H1 (cell line): ENCODE measurements around the gene APOL1. TPM values are rescaled to one million over a fixed set of nuclear protein-coding genes. Genes with fewer than 3 reads are reported as not detected.
"Not testable (repeated sequence)": the region's sequence is repeated elsewhere in the genome, so short reads cannot be mapped to it uniquely, and the experiment has no call there.

ENCODE experiments used
- CTCF ChIA-PET: fragments of 300-600 bp; sonication (Branson Sonifier 250); formaldehyde crosslinking; loops from one replicate; lab custom pipeline; 2021; ENCODE audit not compliant: partially characterized antibody; lab: Charles Lee
- POLR2A ChIA-PET: fragments of 300-600 bp; sonication (Branson Sonifier 250); formaldehyde crosslinking; loops from one replicate; lab custom pipeline; 2021; ENCODE audit warnings: inconsistent platforms; ENCODE audit not compliant: partially characterized antibody; lab: Charles Lee
- DNase-seq, 2 experiments: peaks; one replicate each; pipeline versions ENCODE4 v3.0.0 to v3.0.0-alpha.2; 2010 to 2022; ENCODE audit warnings: low spot score in 2 of 2, low read depth in 1 of 2, mixed read lengths in 1 of 2
- FAIRE-seq: peaks from 2 replicates; lab custom pipeline; 2011; peaks lifted over from hg19 to GRCh38; lab: Jason Lieb, UNC
- H2AFZ ChIP-seq: 2 replicates; pipeline ENCODE4 v1.8.1; 2012; ENCODE audit warnings: low read length, inconsistent platforms
- H2AK5ac ChIP-seq: 2 replicates; pipeline ENCODE4 v1.6.1; 2013; ENCODE audit warnings: low read depth, low read length
- H2BK120ac ChIP-seq: replicated peaks from 2 replicates; pipeline ENCODE3; 2013; ENCODE audit warnings: low read depth, low read length, inconsistent platforms
- H2BK12ac ChIP-seq: 2 replicates; pipeline ENCODE4 v1.6.1; 2013; ENCODE audit warnings: low read depth, low read length
- H2BK15ac ChIP-seq: 2 replicates; pipeline ENCODE4 v1.6.1; 2013; ENCODE audit warnings: low read length
- H2BK20ac ChIP-seq: 2 replicates; pipeline ENCODE4 v1.6.1; 2013; ENCODE audit warnings: low read length
- H2BK5ac ChIP-seq: 2 replicates; pipeline ENCODE4 v1.6.1; 2013; ENCODE audit warnings: low read depth, low read length
- H3K14ac ChIP-seq: 2 replicates; pipeline ENCODE4 v1.6.1; 2013; ENCODE audit warnings: inconsistent platforms; ENCODE audit not compliant: insufficient read length
- H3K18ac ChIP-seq: 2 replicates; pipeline ENCODE4 v1.6.1; 2013; ENCODE audit warnings: low read length; ENCODE audit errors: extremely low read depth
- H3K23ac ChIP-seq: 2 replicates; pipeline ENCODE4 v1.6.1; 2013; ENCODE audit warnings: inconsistent platforms; ENCODE audit not compliant: insufficient read length
- H3K23me2 ChIP-seq: 2 replicates; pipeline ENCODE4 v1.6.1; 2013; ENCODE audit warnings: low read depth, low read length
- H3K27ac ChIP-seq: 2 replicates; pipeline ENCODE4 v1.6.1; 2011; ENCODE audit warnings: low read depth, low read length, inconsistent platforms
- H3K27me3 ChIP-seq, 4 experiments: replicated peaks in 1 of 4; 1 replicate in 1 of 4; 2 replicates in 3 of 4; pipeline versions ENCODE4 v1.6.1 to v1.8.1; 2011 to 2013; ENCODE audit warnings: low read length in 3 of 4, mild to moderate bottlenecking in 3 of 4, inconsistent platforms in 2 of 4, mixed read lengths in 2 of 4, moderate library complexity in 1 of 4; ENCODE audit not compliant: control insufficient read depth in 3 of 4, insufficient read depth in 3 of 4; ENCODE audit errors: extremely low read depth in 1 of 4
- H3K36me3 ChIP-seq, 4 experiments: 2 replicates each; pipeline versions ENCODE4 v1.6.1 to v1.8.1; 2011 to 2013; ENCODE audit warnings: mild to moderate bottlenecking in 4 of 4, low read length in 3 of 4, moderate library complexity in 2 of 4, control low read depth in 1 of 4, inconsistent platforms in 1 of 4; ENCODE audit not compliant: insufficient read depth in 4 of 4, control insufficient read depth in 2 of 4
- H3K4ac ChIP-seq: replicated peaks from 2 replicates; pipeline ENCODE3; 2013; ENCODE audit warnings: low read length, low read depth, mixed read lengths, inconsistent platforms; ENCODE audit not compliant: insufficient read length
- H3K4me1 ChIP-seq, 4 experiments: replicated peaks in 1 of 4; 1 replicate in 1 of 4; 2 replicates in 3 of 4; pipeline versions ENCODE4 v1.6.1 to v1.8.1; 2011 to 2013; ENCODE audit warnings: low read length in 3 of 4, inconsistent platforms in 2 of 4, mixed read lengths in 1 of 4; ENCODE audit not compliant: insufficient read depth in 4 of 4, control insufficient read depth in 3 of 4
- H3K4me2 ChIP-seq, 2 experiments: 2 replicates each; pipeline versions ENCODE4 v1.6.1 to v1.8.1; 2011 to 2013; ENCODE audit warnings: low read depth in 2 of 2, low read length in 2 of 2, control low read depth in 1 of 2, inconsistent platforms in 1 of 2, mild to moderate bottlenecking in 1 of 2; ENCODE audit not compliant: insufficient read depth in 1 of 2
- H3K4me3 ChIP-seq, 4 experiments: fragments of 200-600, 300-600 bp in 1 of 4; sonication (generic), shearing (Covaris generic), sonication (Bioruptor Twin) in 1 of 4; 2 replicates each; pipeline versions ENCODE4 v1.5.1 to v1.8.1; 2011 to 2016; ENCODE audit warnings: low read length in 4 of 4, low read depth in 3 of 4, control low read depth in 2 of 4, inconsistent platforms in 2 of 4, mild to moderate bottlenecking in 2 of 4, mixed read lengths in 1 of 4, moderate library complexity in 1 of 4; ENCODE audit not compliant: insufficient read depth in 2 of 4; ENCODE audit errors: extremely low read depth in 1 of 4
- H3K56ac ChIP-seq: replicated peaks from 2 replicates; pipeline ENCODE3; 2013; ENCODE audit warnings: low read depth, mild to moderate bottlenecking, mixed read lengths, low read length, inconsistent platforms; ENCODE audit not compliant: insufficient read length
- H3K79me1 ChIP-seq: 2 replicates; pipeline ENCODE4 v1.6.1; 2013; ENCODE audit warnings: low read depth, low read length, control low read depth
- H3K79me2 ChIP-seq, 2 experiments: 2 replicates each; pipeline versions ENCODE4 v1.6.1 to v1.8.1; 2012 to 2013; ENCODE audit warnings: low read length in 2 of 2, mild to moderate bottlenecking in 2 of 2, inconsistent platforms in 1 of 2; ENCODE audit not compliant: insufficient read depth in 2 of 2, control insufficient read depth in 1 of 2
- H3K9ac ChIP-seq, 4 experiments: replicated peaks in 1 of 4; 1 replicate in 1 of 4; 2 replicates in 3 of 4; pipeline versions ENCODE4 v1.6.1 to v1.8.1; 2011 to 2013; ENCODE audit warnings: low read depth in 3 of 4, low read length in 3 of 4, control low read depth in 2 of 4, mild to moderate bottlenecking in 2 of 4, moderate library complexity in 2 of 4, inconsistent platforms in 1 of 4; ENCODE audit errors: extremely low read depth in 1 of 4
- H3K9me3 ChIP-seq, 2 experiments: 2 replicates each; pipeline versions ENCODE4 v1.6.1 to v1.8.1; 2012 to 2013; ENCODE audit warnings: mild to moderate bottlenecking in 2 of 2, moderate library complexity in 2 of 2, control low read depth in 1 of 2, inconsistent platforms in 1 of 2, low read depth in 1 of 2, low read length in 1 of 2, mixed read lengths in 1 of 2; ENCODE audit not compliant: insufficient read depth in 2 of 2
- H4K20me1 ChIP-seq, 2 experiments: replicated peaks in 1 of 2; 2 replicates each; pipeline versions ENCODE3 to v1.8.1; 2011 to 2013; ENCODE audit warnings: inconsistent platforms in 2 of 2, low read length in 2 of 2, mild to moderate bottlenecking in 1 of 2; ENCODE audit not compliant: insufficient read depth in 2 of 2, control insufficient read depth in 1 of 2
- H4K5ac ChIP-seq: 2 replicates; pipeline ENCODE4 v1.6.1; 2013; ENCODE audit warnings: low read length, low read depth, mixed read lengths, inconsistent platforms; ENCODE audit not compliant: insufficient read length
- H4K8ac ChIP-seq: 2 replicates; pipeline ENCODE4 v1.8.0; 2013; ENCODE audit warnings: mild to moderate bottlenecking, moderate library complexity, low read length, inconsistent platforms; ENCODE audit not compliant: insufficient read depth; ENCODE audit errors: extremely low read depth
- H4K91ac ChIP-seq: replicated peaks from 2 replicates; pipeline ENCODE3; 2013; ENCODE audit warnings: low read length, mixed read lengths, inconsistent platforms; ENCODE audit not compliant: insufficient read length
- WGBS, 2 experiments: shearing (Covaris generic) in 1 of 2; methylation state at CpG; one replicate each; pipeline versions ENCODE4 v1.1.6 to v1.1.7; 2013 to 2015; ENCODE audit warnings: low lambda C conversion rate in 2 of 2, mixed read lengths in 2 of 2, inconsistent platforms in 1 of 2, low coverage in 1 of 2, missing lambda C conversion rate in 1 of 2; ENCODE audit not compliant: insufficient replicate concordance in 2 of 2, insufficient coverage in 1 of 2, insufficient read length in 1 of 2; ENCODE audit errors: extremely low coverage in 1 of 2, missing lambda C conversion rate in 1 of 2; 5-methylcytosine and 5-hydroxymethylcytosine counted together
- polyA plus RNA-seq, 7 experiments: library from polyadenylated mRNA; depleted of rRNA in 3 of 7; stranded (reverse) in 5 of 7; unstranded in 2 of 7; fragments of >200 nt in 5 of 7; fragments of 200-250 nt in 2 of 7; gene quantifications; 1 replicate in 5 of 7; 2 replicates in 1 of 7; 4 replicates in 1 of 7; pipeline versions ENCODE4 v1.2.1 to v1.2.3, GENCODE V29; 2011 to 2013; ENCODE audit warnings: missing spikeins in 2 of 7, mixed read lengths in 2 of 7
- total RNA-seq: library from RNA; stranded (reverse); fragmentation: NEBNext Ultra II Directional; extraction: Animal tissue kit (Norgen Biotek cat#: 25700); gene quantifications from 2 replicates; pipeline ENCODE4 v1.2.1, GENCODE V29; 2021

The APOL1 gene
- total and polyA plus RNA-seq, 2 of the 8 experiments (the other 6 are each of a cell fraction or from before 2014, with no cell fraction given) = not detected

- 98% methylated on average over 8 of the region's 40 CpGs; no CpG with 5 or more reads in 1 of the 2 experiments for WGBS, 2 experiments
- CTCF ChIA-PET = interaction anchor here (8.0 kb wide), 1 partner anchor 11 kb away, joined by 159 read pairs; no protein-coding TSS in a partner anchor
- H3K27ac ChIP-seq, H2AFZ ChIP-seq, H2BK120ac ChIP-seq, H2BK5ac ChIP-seq, H2BK20ac ChIP-seq, H3K14ac ChIP-seq, H3K4me3 ChIP-seq, H3K4me1 ChIP-seq, H2AK5ac ChIP-seq, H3K23me2 ChIP-seq, H4K5ac ChIP-seq, H3K9ac ChIP-seq, H4K20me1 ChIP-seq, H2BK12ac ChIP-seq, POLR2A ChIA-PET, H2BK15ac ChIP-seq, H4K91ac ChIP-seq, H3K18ac ChIP-seq, DNase-seq, H3K79me2 ChIP-seq, H3K23ac ChIP-seq, H3K4ac ChIP-seq, H3K4me2 ChIP-seq, H4K8ac ChIP-seq, H3K79me1 ChIP-seq, H3K56ac ChIP-seq, H3K27me3 ChIP-seq, FAIRE-seq: not testable (repeated sequence)
- Histone ChIP-seq H3K36me3 (peaks cover 54 to 78% (median 72%) of the 10 kb centered on the region in 4 experiments), H3K9me3 (peaks cover 2 to 11% of the 10 kb centered on the region in 2 experiments; a peak in 1 of 4 replicates)
These were observed 37.6 kb downstream of the APOL1 start for GRCh38 chr22:36290391-36291075.
